HG03460 (cell line): ENCODE measurements around the gene HBD.

Source experiments
- ATAC-seq: cut with Tn5 transposase; IDR thresholded peaks from one replicate; pipeline ENCODE4 v1.9.1; 2021; ENCODE audit not compliant: unreplicated experiment

HBD gene

GRCh38 chr11:5192738-5193137, 41.5 kb downstream of the HBD start:
- ATAC-seq = no peak

GRCh38 chr11:5188201-5188600, 46.1 kb downstream of the HBD start:
- ATAC-seq = no peak
